Measurements from ENCODE around the gene TPP1.
A peak's percentile ranks its signal among the peaks of the same experiment; 100 is the strongest.

- no peak for TF ChIP-seq POLR2A (IDR thresholded peaks at IDR 0.05; ENCODE audit: low read depth, low read length)
- no peak for TF ChIP-seq TAF1 (IDR thresholded peaks at IDR 0.05; ENCODE audit: low read depth, low read length)
- TF ChIP-seq POU2F2 (IDR thresholded peaks at IDR 0.05; ENCODE audit: low read depth, low read length) = no peak
- no peak for TF ChIP-seq POLR2AphosphoS5 (IDR thresholded peaks at IDR 0.05; ENCODE audit: low read depth, low read length)
- 0 out of 2 replicates have a peak, but pooled peaks have one; percentile 20 for TF ChIP-seq SPI1 (IDR thresholded peaks at IDR 0.05; ENCODE audit: low read depth, low read length)
- no peak for TF ChIP-seq PAX5 (IDR thresholded peaks at IDR 0.05; ENCODE audit: insufficient read depth, low read length, severe bottlenecking)
These were observed 14.4 kb downstream of the TPP1 start for GRCh38 chr11:6604790-6605189.

Measured in GM12891 (cell line).